ENCODE measurements around the gene XDH.

XDH gene

DNA sequence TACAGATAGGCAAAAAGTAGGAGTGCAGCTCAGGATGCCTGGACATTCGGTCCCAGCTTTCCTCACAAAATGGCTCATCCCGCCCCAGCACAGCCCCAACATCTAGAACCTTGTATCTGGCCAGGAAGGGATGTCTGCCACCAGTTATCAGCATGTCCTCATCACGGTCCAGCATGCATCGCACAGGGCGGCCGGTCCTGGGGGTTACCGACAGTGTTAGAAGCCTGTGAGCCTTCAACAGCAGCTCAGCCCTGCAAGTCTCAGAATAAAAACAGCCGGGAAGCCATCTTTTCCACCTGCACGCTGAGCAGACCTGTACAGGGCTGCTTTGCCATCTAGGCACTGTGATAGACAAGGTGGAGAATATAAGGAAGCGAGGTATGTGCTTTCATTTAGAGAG, 49.2 kb downstream of the XDH start:
- DNase-seq (no peak), ATAC-seq (no peak)

DNA sequence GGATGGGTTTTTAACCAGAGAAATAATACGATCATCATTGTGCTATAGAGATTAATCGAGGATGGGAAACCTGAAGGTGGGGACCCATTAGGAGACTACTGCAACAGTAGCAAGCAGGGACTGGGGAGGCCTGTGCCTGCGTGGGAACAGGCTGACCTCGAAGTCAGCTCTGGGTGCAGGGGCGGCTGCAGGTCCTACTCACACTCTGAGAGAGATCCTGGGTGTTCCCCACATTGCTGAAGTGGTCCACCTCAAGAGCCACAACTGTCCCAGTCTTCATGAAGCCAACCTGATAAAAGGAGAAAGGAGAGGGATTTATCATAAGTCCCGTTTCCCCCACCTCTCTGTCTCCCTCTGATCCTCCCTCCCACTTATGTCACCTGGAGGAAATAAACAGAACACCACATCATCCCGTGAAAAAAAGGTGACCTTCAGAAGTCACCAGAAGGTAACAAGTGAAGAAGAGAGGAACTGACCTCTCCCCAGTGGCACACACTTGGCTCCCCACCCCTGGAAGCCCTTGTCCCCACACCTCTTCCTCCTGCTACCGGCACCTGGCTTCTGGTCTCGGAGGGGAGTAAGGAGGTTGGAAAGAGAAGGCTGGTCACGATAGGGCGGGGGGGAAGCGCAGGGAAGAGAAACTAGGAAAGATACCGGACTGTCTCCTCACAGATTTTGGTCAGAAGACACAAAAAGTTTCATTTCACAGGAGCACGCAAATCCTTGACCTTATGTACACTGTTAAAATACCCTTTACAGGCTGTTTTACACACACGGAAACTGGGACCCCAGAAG, 50.4 kb downstream of the XDH start:
- DNase-seq (no peak), ATAC-seq (no peak)

DNA sequence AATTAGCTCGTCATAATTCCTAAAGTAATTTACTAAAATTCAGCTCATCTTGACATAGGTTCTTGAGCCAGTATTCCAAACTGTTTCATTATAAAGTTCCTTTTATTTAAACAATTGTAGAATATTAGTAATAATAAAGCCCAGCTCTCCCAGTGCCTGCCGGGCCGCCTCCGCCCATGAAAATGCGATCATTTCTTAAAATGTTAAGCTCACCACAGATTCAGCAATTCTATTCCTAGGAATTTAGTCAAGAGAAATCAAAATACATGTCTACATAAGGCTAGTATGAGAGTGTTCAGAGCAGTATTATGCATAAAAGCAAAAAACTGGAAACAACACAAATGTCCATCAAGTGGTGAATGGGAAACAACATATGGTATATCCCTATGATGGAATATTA, 52.0 kb downstream of the XDH start:
- ATAC-seq (no peak), DNase-seq (no peak)

DNA sequence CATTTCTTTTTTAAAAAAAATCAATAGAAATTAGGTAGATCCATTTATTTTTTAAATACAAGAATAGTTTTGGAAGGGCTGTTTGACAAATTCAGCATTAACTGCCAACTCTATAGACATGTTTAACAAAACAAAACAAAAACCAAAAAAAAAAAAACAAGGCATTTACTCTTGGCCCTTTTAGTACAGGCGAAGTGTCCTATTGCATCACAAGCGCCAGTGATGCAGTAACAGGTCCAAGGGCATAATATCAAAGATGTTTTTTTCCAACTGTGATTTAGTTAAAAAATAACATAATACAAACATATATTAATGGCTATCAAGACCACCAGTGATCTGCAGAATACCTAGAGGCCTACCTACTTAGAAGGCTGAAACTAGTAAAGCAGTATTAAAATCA, 55.3 kb downstream of the XDH start:
- no peak for DNase-seq

DNA sequence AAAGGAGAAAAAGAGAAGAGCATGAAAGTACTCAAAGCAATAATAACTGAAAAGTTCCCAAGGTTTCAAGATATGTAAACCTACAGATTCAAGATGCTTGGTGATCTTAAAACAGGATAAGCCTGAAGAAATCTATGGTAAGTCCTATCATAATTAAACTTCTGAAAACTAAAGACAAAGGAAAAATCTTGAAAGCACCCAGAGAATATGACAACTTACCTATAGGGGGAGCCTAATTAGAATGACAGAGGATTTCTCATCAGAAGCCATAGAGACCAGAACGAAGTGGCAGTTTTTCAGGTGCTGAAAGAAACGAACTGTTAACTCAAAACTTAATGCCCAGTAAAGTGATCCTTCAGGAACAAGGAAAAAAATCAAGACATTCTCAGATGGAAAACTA, 59.7 kb downstream of the XDH start:
- ATAC-seq, result no peak
- DNase-seq, result no peak

More for the DNA sequence above, 55.3 kb downstream of the XDH start:
- ATAC-seq, result no peak

DNA sequence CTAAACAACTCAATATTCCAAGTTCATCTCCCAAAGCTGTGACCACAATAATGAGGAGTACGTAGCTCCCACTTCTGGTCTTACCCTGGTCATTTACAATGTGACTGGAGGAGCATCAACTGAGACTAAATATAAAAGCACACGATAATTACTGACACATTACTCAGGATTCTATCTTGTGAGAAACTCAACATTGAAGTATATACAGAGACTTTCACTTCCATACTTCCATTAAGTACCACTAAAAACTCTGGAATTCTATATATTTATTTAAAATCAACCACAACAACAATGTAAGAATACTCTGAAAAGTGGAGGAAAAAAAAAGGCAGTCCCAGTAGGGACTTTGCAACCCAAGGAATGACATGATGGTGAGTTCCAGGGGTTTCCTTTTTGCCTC, 61.4 kb downstream of the XDH start:
- ATAC-seq (no peak), DNase-seq (no peak)

DNA sequence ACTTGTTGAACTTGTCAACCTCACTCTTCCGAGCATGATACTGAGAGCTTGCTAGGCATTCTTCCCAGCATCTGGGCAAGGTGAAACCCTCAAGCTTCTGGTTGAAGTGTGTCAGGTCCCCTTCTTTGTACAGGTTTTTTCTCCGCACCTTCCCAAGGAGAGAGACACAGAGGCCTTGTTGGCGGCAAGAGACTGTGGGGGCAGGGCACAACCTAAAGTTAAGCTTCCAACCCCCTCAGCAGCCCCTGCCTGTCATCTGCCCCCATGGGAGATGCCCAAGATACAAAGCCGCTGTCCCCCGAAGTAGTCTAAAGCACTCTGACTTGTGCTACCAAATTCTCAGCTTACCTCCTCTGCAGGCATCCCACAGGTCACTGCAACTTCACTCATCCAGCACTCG, 64.9 kb downstream of the XDH start:
- DNase-seq (no peak), ATAC-seq (no peak)

DNA sequence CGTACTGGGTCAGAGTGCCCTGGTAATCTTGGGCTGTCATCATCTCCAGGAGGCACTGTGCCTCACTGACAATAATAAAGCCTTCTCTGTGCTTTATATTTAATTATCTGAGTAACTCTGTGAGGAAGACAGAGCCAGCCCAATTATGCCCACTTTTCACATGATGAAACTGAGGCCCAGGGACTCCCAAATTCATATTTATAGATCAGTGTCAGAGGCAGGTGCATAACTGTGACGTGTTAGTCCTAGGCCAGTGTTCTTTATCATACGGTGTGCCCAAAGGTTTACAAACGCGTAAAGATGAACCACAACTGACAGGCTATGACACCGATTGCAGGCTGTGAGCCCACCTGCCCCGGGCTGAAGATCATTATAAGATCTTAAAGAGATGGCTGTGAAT, 65.4 kb downstream of the XDH start:
- DNase-seq, result no peak
- no peak for ATAC-seq

DNA sequence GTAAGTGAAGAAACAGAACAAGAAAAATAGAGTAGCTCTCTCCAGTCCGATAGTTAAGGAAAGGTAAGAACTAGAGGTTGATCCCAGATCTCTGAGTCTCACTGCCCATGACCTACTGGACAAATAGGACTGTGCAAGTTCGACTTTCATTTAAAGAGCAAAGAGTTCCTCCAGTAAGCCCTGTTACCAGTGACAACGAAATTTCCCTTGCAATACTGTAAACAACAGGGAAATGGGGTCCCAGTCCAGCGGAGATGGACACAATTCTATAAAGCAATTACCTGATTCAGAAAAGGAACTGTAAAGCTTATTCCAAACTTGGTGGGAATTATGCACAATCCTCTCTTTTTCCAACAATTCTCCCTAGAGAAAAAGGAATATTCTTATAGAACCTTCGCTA, 65.9 kb downstream of the XDH start:
- ATAC-seq (no peak), DNase-seq (no peak)

DNA sequence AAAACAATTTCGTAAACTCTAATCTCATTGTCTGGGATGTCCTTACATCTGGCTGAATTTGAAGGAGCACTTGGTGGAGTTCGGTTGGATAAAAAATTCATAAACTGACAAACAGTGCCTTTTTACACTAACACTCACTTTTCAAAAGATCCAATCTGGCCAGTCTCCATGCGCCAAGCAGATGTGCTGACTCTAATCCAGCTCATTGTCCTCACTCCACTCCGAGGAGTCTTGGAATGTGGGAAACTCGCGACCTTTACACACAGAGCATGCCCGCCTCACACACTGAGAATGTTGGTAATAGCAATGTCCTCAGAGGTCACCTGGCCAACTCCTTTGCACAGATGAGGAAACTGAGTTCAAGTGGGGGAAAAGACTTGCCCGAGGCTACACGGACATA, 66.8 kb downstream of the XDH start:
- ATAC-seq (no peak), DNase-seq (no peak)

DNA sequence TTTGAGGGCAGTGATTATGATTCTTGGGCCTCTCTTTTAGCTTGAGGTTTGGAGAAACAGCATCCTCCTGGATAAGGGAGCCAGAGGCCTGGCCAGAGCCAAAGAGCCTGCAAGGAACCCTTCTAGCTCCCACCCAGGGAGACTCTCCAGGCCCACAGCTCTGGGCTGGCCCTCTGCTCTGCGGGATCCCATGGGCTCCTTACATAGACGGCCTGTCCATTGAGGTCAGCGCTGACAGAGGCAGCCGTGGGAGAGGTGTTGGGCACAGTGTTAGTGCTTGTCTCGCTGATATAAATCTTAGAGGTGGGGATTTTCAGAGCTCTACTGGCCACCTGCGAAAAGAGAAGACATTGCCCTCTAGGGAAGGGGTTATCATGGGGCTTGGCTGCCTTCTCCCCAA, 67.2 kb downstream of the XDH start:
- DNase-seq, result no peak

DNA sequence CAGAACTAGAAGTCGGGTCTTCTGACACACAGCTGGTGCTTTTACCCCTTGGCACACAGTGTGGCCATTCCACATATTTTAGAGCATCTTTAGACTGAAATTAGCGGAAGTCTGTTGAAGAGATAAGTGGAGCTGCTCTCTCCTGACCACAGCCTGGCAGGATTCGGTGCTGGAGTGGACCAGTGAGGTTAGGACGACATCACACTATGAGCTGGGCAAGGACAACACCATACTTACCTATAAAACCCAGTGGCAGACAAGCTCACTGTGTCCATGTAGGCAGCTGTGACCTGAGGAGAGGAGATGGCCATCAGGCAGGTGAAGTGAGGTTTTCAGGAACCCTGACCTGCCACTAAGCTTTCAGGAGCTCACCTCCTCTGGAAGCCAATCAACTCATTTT, 70.1 kb downstream of the XDH start:
- ATAC-seq (no peak), DNase-seq (no peak)

More for the DNA sequence above, 67.2 kb downstream of the XDH start:
- no peak for ATAC-seq

DNA sequence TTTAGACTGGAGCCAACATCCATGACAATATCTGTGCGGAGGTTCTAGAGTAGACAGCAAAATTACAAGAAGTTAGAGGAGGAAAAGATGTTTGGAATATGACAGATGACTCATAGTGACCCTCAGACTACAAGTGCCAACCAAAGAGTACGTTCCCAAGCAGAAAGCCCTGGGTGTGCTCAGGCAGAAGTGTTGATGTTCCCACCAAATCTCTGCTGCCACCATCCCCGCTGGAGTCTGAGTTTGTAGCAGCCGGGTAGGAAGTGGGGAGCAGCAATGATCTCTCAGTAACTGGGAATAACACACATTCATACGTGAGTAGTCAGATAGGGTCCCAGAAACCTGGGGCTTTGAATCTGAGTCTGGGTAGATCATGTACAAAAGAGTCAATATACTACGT, 73.2 kb downstream of the XDH start:
- DNase-seq, result no peak
- no peak for ATAC-seq

DNA sequence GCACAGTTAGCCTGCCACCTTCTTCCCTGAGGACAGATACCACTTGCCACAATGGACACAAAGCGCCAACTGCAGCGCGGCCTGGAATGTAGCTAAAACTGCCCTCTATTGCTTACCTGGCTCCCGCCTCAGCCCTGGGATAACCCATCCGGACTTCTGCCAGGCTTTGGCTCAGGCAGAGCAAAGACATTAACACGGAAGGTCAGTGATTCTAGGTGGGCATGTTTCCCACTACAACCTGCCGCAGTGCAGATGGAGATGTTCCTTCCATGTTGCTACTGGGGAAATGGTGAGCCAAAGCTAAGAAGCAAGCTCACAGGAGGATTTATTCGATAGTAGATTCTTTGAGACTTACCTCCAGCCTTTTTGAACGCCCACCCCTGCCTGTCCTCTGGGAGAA, 74.8 kb downstream of the XDH start:
- no peak for ATAC-seq
- no peak for DNase-seq

DNA sequence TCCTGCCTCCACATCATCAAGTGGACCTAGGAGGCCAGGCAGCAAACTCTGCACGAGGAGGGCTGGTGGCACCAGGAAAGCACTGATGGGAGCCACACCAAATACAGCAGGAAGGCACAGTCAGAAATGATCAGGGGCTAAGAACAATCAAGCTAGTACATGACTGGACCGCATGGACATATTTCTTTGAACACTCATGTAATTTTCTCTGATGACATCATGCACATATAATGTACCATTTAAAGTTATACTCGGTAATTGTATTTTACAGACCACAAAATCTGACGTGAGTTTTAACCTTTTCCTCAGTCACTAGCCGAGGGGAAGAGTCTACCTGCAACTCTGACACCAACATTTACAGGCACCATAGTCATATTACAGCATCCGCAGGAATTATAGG, 76.7 kb downstream of the XDH start:
- DNase-seq (no peak), ATAC-seq (no peak)

DNA sequence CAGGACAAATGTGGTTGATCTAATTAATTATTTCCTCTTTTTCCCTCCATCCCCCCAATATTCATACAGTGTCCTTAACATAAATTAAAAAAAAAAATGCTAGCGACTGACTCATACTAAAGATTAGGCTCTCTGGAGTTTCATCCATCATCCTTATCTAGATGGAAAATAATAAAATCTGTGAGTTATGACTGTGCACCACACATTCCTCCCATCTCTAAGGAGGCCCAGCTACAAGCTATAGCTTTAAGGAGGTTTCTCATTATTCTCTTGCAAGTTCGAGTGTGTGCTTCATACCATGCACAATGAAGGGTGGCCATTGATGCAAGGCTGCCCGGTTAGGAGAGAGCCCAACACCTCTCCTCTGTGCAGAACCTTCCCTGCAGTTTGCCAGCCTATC, 77.3 kb downstream of the XDH start:
- DNase-seq (no peak), ATAC-seq (no peak)

DNA sequence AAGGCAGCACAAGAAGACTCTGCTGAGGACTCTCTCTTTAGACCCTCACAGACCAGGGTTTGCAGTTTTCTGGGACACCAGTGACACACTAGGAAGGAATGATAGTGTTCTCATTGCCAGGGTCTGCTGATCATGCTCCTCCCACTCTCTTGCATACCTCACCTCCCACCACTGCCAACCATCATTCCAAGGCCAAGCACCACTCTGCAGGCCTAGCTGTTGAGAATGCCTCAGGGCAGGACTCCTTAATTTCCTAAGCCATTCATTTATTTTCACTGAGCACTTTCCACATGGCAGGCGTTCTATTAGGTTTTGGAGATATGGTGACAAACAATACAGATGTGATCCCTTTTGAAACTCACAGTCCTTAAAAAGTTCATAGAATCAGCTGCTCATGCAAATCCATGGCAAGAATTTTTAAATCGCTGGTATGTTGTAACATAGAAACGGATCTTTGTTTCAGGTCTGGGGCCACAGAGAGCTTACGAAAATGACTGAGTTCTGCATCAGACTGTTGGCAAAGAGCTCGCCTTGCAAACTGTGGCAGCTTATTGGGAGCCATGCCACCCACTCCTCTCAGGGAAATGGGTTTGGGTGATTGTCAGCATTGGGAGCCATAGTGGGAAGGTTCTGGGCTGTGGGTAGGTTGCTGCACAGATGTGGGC, 78.5 kb downstream of the XDH start:
- DNase-seq (no peak), ATAC-seq (no peak)

DNA sequence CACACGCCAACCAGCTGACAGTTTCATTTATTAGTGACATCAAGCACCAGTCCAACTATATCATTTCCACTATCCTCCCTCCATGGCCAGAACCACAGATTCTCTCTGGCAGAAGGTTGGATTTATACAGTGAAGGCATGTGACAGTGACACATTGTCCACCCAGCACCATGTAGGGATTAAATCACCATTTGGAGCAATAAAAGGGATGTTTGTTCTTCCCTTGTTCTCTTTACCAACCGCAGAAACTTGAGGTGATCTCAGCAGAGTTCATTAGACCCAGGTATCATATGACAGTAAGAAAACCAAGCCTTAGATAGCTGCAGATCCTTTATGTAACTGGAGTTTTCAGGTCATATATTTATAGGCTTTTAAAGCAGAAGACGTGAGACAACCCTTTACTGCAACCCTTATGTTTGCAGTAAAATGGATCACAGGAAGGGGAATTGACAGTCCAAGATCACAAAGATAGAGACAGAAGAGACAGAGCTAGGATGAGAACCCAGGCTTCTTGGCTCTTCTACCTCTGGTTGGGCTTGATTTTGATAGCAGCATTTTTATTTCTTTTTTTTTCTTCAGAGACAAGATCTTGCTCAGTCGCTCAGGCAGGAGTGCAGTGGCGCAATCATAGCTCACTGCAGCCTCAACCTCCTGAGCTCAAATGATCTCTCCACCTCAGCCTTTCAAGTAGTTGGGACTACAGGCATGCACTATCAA, 80.1 kb downstream of the XDH start:
- ATAC-seq (no peak), DNase-seq (no peak)

DNA sequence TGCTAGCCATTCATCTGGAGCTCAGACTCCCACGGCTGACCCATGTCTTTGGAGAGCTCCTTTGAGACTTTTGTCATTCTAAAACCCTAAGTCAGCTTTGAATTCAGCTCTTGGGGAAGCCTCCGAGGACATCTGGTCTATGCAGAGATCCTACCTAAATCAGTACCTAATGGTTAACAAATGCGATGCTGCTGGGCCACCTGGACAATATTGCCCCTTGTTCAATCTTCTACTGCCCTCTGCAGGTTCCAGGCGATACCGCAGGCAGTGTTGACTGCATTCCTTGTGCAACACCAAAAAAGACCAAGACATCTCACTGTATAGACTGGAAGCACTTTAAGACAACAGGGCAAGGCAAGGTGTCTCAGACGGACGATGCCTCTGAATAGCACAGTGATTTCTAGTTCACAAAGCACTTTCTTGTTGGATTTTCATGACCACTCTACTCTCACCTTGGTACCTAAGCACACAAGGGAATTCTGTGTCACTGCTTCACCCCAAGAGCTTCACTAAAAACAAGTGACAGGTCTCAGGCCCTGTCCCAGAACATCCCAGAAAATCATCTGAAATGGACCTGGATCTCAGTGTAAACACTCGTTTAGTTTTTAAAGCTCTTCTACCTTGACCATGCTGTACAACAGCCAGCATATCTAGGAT, 80.9 kb downstream of the XDH start:
- ATAC-seq (peak; percentile 78), DNase-seq (peak; percentile 79)

DNA sequence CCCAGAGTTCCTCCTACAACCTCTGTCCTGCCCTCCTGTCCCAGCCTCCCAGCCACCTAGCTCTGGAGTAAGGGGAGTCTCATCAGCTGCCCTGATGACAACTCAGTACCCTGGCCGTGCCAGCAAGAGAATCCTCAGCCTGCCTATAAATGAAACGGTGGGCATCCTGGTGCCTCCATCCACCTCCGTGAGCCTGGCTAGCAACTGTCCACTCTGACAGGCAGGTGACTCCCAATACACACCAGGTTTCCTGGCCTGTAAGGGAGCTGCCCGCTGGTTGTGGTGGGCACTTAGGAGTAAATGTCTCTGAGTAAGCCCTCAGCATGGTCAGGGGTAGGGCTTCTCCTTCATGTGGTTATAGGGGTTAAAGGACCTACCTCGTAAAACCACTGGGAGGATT, 81.5 kb downstream of the XDH start:
- DNase-seq (no peak), ATAC-seq (no peak)

DNA sequence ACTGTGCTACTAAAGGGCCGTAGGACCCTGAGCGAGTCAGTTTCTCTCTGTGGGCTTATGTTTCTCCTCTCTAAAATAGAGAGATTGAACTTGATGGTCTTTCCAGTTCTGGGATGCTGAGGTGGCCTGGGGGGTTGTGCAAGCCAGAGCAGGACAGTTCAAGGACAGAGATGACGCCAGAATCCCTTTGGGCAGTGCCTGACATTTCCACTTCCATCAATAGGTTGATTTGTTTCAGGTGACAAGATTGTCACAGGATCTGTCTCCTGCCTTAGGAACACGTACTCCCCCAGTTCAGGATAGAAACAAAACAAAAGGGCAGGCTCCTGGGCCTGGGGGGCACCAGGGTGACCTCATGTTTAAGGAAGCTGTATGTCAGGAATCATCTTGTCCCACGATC, 82.0 kb downstream of the XDH start:
- ATAC-seq, result no peak
- no peak for DNase-seq

DNA sequence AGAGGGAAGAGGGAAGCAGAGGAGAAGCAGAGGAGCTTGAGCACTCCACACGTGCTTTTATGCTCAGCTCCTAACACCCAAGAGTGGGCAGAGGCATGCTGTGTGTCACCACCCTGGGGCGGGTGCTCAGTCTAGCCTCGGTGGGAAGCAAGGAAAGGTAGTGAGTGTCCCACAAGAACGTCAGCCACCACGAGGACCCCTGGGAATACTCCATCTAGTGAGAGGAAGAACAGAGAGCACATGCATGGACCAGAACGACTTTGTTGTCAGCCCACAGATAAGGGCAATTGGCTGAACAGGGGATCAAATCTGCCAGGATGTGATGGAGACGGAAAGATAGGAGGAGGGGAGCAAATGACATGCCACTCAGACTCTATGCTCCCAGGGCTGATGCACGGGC, 83.4 kb downstream of the XDH start:
- DNase-seq (no peak), ATAC-seq (no peak)

DNA sequence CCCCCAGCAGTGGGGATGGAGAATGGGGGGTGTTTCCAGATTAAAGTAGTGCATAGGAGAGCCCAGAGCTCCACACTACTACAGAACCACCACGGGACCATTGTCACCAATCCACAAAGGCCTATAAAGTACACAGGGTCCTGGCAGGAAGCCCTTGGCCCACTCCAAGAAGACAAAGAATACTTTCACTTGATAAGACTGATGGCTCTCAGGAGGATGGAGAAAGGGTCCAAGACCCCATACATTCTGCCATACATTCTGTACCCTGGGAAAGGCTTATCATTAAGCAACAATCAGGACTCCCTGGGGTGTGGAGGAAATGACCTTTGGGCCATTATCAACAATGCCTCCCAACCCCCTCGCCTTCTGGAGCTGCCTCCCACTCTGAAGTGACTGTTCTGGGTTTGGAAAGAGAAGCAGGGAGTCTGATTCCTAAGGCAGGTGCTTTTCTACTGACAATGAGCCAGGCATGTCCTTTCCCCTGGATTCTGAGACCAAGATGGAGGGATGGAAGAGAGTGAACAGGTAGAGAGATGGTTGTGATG, 85.4 kb downstream of the XDH start:
- ATAC-seq (no peak), DNase-seq (no peak)

Data from stimulated activated naive CD8-positive, alpha-beta T cell treated with anti-CD3 and anti-CD28 coated beads, Interleukin-15, Interleukin-2, amounts not matched to agents 100 U/mL and 50 U/mL, for 24 hours (primary cell).